ENCODE data around the gene SGPL1.

The SGPL1 gene

DNA sequence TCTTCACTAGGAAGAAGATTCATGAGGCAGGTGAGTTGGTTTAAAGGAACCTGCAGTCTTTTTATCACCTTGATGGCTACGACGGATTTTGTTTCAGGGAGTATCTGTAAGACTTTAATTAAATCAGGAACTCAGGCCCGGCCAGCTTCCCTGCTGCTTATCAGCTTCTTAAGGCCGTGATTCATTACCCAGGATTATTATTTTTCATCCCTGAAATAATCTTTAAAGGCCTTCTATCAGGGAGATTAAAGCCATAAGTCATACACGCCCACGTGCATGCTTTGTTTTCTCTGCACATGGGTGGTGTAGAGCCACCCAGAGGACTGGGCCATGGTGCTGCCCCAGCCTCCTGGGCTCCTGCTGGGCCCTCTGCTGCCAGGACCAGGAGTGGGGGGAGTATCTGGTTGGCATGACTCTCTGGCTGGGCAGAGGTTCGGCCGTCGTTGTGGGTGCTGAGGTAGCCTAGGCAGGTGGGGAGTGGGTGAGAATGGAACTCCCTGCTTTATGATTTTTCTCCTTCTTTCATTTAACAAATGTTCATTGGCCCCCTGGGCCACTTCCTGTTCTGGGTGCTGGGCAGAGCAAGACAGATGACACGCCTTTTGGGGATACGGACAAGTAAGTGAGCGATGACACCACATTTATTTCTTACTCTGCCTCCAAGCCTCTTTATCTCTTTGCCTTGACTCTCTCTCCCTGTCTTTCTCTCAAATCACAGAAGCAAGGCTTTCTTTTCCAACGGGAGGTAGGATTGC, 111.6 kb downstream of the SGPL1 start:
- DNase-seq = no peak

DNA sequence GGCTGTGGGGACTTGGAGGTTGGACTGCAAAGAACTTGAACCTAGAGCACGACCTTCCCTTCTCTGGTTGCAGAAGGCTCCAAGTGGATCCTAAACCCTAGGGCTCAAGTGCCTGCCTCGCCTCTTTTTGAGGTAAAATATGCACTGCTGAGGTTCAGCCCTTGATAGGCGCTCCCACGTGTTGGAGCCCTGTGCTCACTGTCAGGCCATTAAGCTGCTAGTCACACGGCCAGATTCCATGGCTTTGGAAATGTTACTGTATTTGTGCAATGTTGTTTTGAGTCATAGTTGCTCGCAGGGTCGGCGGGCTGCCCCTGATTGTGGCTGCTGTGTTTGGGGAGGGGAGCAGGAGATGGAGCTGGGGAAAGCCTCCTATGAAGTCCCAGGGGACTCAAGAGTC, 112.4 kb downstream of the SGPL1 start:
- no peak for DNase-seq

DNA sequence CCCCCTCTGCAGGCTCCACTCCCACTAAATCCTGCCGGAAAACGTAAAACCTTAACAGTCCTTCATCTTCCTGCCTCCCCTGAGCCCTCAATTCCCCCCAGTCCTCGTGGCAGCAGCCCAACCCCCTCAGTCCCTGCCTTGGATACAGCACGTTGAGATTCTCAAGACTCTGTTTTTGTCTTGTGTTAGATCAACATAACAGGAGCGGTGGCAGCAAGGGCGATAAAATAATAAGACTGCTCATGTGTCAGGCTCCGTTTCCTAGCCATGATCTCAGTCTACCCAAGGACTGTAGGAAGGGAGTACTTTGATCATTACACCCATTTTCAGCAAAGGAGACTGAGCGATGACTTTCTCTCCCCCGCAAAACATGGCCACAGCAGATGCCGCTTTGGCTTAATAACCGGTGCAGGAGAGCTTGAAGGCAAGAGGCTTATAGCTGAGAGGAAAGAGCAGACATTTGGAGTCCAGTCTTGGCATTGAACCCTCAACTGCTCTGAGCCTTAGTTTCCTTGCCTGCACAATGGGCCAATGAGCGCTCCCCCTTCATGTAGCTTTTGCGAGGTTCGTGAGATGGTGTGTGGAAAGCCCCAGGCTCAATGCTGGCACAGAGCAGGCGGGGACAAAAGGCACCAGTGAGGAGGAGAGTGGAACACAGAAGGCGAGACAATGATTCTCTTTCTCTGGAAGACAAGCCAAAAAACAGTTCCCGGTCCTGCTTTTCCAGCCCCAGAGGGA, 114.7 kb downstream of the SGPL1 start:
- no peak for DNase-seq
